OCI-LY1 (cell line): ENCODE data around the gene SLC10A1.

Source experiments
- CTCF ChIP-seq: fragments of 200-600 bp; sonication (generic), shearing (Covaris generic); IDR thresholded peaks from 2 replicates; pipeline ENCODE4 v1.5.1; 2017; ENCODE audit warnings: mild to moderate bottlenecking, antibody characterized with exemption, low read length, moderate library complexity, mixed read lengths
- EZH2 ChIP-seq: fragments of 200-600 bp; sonication (generic), shearing (Covaris generic); IDR thresholded peaks from 2 replicates; pipeline ENCODE4 v1.8.0; 2017; ENCODE audit warnings: borderline replicate concordance, mixed run types, mild to moderate bottlenecking, antibody characterized with exemption, low read length, moderate library complexity, mixed read lengths

- TF ChIP-seq CTCF: no peak
- no peak for TF ChIP-seq EZH2
Observed at GRCh38 chr14:69842686-69843420, 45.8 kb upstream of the SLC10A1 start.
